ENCODE data around the gene RDX. TPM values are rescaled to one million over a fixed set of nuclear protein-coding genes. Genes with fewer than 3 reads are reported as not detected.

The RDX gene
- total RNA-seq, 1 experiment from 2014 or later = 131 TPM

DNA sequence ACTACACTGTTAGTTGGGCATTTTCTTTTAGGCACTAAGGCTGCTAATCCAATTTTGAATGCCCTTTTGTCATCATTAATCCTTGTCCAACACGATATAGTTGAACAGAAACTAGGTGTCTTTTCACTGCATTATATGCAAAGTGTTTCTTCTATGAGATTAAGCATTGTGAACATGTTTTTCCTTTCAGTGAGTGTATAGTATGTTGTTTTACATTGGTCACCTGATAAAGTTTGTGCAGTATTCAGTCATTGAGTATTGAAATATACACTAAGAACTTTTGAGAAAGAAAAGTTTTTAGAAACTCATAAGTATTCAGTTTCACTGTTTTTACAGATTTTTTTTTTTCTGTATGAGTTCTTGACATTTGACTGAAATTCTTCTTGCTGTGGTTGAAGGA lies 144.2 kb downstream of the RDX start:
- ChIA-PET RAD21 (ENCODE audit: low non-redundant PET in 1 of 2, low total read pairs in 2 of 2, uncharacterized antibody in 2 of 2, unreplicated experiment in 2 of 2) (no interaction called here), POLR2A (no interaction called here), CTCF (no interaction called here)
- Histone ChIP-seq H3K9me2 (ENCODE audit: insufficient read depth) (no peaks in the 10 kb centered on the region), H3K36me3 (ENCODE audit: control insufficient read depth in 1 of 2, insufficient read depth in 2 of 2, low read length in 2 of 2) (0 out of 4 replicates have a peak, but pooled peaks cover 0 to 3% of the 10 kb centered on the region in 2 experiments), H3K4me2 (ENCODE audit: low read length) (no peak overlapping the region), H3K9ac (ENCODE audit: low read length) (no peak overlapping the region), H2AFZ (ENCODE audit: low read depth, low read length, poor library complexity, severe bottlenecking) (no peak overlapping the region), H4K20me1 (ENCODE audit: insufficient read depth) (no peaks in the 10 kb centered on the region), H3K27me3 (ENCODE audit: insufficient read depth, low read length) (no peaks in the 10 kb centered on the region), H3K9me3 (ENCODE audit: control insufficient read depth in 1 of 2, insufficient read depth in 1 of 2, low read depth in 1 of 2, low read length in 2 of 2) (no peaks in the 10 kb centered on the region), H3K27ac (ENCODE audit: low read depth, low read length) (no peak overlapping the region), H3K4me3 (replicated peaks in 1 of 2; ENCODE audit: low read depth in 1 of 2, low read length in 2 of 2) (no peak overlapping the region), H3K4me1 (ENCODE audit: control insufficient read depth in 1 of 2, insufficient read depth in 2 of 2, low read length in 2 of 2) (peaks cover 19 to 24% of the 10 kb centered on the region in 2 experiments), H3K79me2 (ENCODE audit: insufficient read depth, low read length) (peaks cover 17% of the 10 kb centered on the region)
- TF ChIP-seq POLR2AphosphoS5 (IDR thresholded peaks at IDR 0.05; ENCODE audit: low read depth, low read length) (no peak), SP1 (IDR thresholded peaks at IDR 0.05; ENCODE audit: low read depth) (no peak), POLR2A (IDR thresholded peaks at IDR 0.05; ENCODE audit: borderline replicate concordance, extremely low read depth, insufficient read depth, insufficient read length) (no peak)
- TF ChIP-seq, protein P1, sequence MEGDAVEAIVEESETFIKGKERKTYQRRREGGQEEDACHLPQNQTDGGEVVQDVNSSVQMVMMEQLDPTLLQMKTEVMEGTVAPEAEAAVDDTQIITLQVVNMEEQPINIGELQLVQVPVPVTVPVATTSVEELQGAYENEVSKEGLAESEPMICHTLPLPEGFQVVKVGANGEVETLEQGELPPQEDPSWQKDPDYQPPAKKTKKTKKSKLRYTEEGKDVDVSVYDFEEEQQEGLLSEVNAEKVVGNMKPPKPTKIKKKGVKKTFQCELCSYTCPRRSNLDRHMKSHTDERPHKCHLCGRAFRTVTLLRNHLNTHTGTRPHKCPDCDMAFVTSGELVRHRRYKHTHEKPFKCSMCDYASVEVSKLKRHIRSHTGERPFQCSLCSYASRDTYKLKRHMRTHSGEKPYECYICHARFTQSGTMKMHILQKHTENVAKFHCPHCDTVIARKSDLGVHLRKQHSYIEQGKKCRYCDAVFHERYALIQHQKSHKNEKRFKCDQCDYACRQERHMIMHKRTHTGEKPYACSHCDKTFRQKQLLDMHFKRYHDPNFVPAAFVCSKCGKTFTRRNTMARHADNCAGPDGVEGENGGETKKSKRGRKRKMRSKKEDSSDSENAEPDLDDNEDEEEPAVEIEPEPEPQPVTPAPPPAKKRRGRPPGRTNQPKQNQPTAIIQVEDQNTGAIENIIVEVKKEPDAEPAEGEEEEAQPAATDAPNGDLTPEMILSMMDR (IDR thresholded peaks at IDR 0.05 in 2 of 3, conservative IDR thresholded peaks at IDR 0.05 in 1 of 3; ENCODE audit: borderline replicate concordance in 1 of 3, insufficient read depth in 1 of 3, low read depth in 2 of 3, low read length in 2 of 3) = no peak
- TF ChIP-seq, protein P2, sequence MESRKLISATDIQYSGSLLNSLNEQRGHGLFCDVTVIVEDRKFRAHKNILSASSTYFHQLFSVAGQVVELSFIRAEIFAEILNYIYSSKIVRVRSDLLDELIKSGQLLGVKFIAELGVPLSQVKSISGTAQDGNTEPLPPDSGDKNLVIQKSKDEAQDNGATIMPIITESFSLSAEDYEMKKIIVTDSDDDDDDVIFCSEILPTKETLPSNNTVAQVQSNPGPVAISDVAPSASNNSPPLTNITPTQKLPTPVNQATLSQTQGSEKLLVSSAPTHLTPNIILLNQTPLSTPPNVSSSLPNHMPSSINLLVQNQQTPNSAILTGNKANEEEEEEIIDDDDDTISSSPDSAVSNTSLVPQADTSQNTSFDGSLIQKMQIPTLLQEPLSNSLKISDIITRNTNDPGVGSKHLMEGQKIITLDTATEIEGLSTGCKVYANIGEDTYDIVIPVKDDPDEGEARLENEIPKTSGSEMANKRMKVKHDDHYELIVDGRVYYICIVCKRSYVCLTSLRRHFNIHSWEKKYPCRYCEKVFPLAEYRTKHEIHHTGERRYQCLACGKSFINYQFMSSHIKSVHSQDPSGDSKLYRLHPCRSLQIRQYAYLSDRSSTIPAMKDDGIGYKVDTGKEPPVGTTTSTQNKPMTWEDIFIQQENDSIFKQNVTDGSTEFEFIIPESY (IDR thresholded peaks at IDR 0.05; ENCODE audit: extremely low read depth, insufficient replicate concordance, low read length) = no peak
- DNase-seq (ENCODE audit: low read depth, low spot score) (no peak), ATAC-seq (no peak)
- intact Hi-C loops (cut with micrococcal nuclease) = no loop called here
- BruUV-seq (replicated peaks) = no TSS peak
